Urinary bladder (tissue), 4 donors: ENCODE measurements around the gene ATP6V1D. TPM values are rescaled to one million over a fixed set of nuclear protein-coding genes. Genes with fewer than 3 reads are reported as not detected.
A peak's percentile ranks its signal among the peaks of the same experiment; 100 is the strongest.
"Not testable (repeated sequence)": the region's sequence is repeated elsewhere in the genome, so short reads cannot be mapped to it uniquely, and the experiment has no call there.

Experiments used
- DNase-seq: peaks from one replicate; pipeline ENCODE4 v3.0.0-alpha.2; 2015; ENCODE audit errors: extremely low spot score
- H3K27ac ChIP-seq: one replicate; pipeline ENCODE4 v1.5.1; 2013; ENCODE audit warnings: low read depth, mild to moderate bottlenecking, moderate library complexity
- H3K36me3 ChIP-seq: one replicate; pipeline ENCODE4 v1.6.1; 2013; ENCODE audit warnings: mild to moderate bottlenecking, moderate library complexity; ENCODE audit not compliant: insufficient read depth
- H3K4me1 ChIP-seq: one replicate; pipeline ENCODE4 v1.6.1; 2013; ENCODE audit warnings: mild to moderate bottlenecking, moderate library complexity; ENCODE audit not compliant: insufficient read depth
- H3K4me3 ChIP-seq: one replicate; pipeline ENCODE4 v1.5.1; 2013; ENCODE audit warnings: low read depth, low read length
- WGBS: extraction: QIAGEN DNeasy Blood & Tissue Kit; methylation state at CpG from one replicate; pipeline ENCODE4 v1.1.7; 2013; 5-methylcytosine and 5-hydroxymethylcytosine counted together
- polyA plus RNA-seq: library from polyadenylated mRNA; stranded (reverse); fragments of 200-250 nt; gene quantifications from one replicate; pipeline ENCODE4 v1.2.3, GENCODE V29; 2013
- total RNA-seq: library from RNA; depleted of rRNA; stranded (reverse); fragments of >200 nt; gene quantifications from one replicate; pipeline ENCODE4 v1.2.3, GENCODE V29; 2014
- donor health status: healthy with polysubstance abuse.
- donor health status: healthy.

Gene ATP6V1D
- total RNA-seq = 112 TPM
- 52.8 TPM for polyA plus RNA-seq

GRCh38 chr14:67359775-67360469, at the start of gene ATP6V1D, which contains the start of gene EIF2S1:
Gene ATP6V1D, minus strand, starts transcription at chr14:67359804. Its CDS starts 106 bp downstream, at chr14:67359698.
Gene EIF2S1, plus strand, starts transcription at chr14:67360328. Its CDS starts 4,440 bp downstream, at chr14:67364768.
- peak within 1 kb of the TSS; percentile 87 for H3K27ac ChIP-seq
- H3K4me3 ChIP-seq = peak within 1 kb of the TSS; percentile 72
- peaks cover 6% of the 10 kb centered on the region for H3K4me1 ChIP-seq
- DNase-seq = peak; percentile 99
- under 1% methylated on average over 47 of the region's 47 CpGs for WGBS
- H3K36me3 ChIP-seq = no peaks in the 10 kb centered on the region

- 85% methylated on average over 7 of the region's 7 CpGs for WGBS
- H3K36me3 ChIP-seq, H3K4me3 ChIP-seq, H3K4me1 ChIP-seq, H3K27ac ChIP-seq, DNase-seq: not testable (repeated sequence)
Measured at GRCh38 chr14:67408122-67408801, 48.7 kb upstream of the ATP6V1D start.

- no peaks in the 10 kb centered on the region for H3K36me3 ChIP-seq
- 94% methylated on average over 5 of the region's 5 CpGs for WGBS
- no peak overlapping the region for H3K4me3 ChIP-seq
- H3K4me1 ChIP-seq = peaks cover 2% of the 10 kb centered on the region
- no peak for DNase-seq
- no peak overlapping the region for H3K27ac ChIP-seq
Measured at GRCh38 chr14:67405771-67406170, 46.2 kb upstream of the ATP6V1D start.

- no peaks in the 10 kb centered on the region for H3K36me3 ChIP-seq
- no peak for DNase-seq
- H3K4me1 ChIP-seq = no peaks in the 10 kb centered on the region
- 83% methylated on average over 4 of the region's 4 CpGs for WGBS
- H3K4me3 ChIP-seq = no peak overlapping the region
- H3K27ac ChIP-seq = no peak overlapping the region
Measured at GRCh38 chr14:67400434-67400833, 40.8 kb upstream of the ATP6V1D start.

GRCh38 chr14:67397536-67397935, 37.9 kb upstream of the ATP6V1D start:
- DNase-seq = no peak
- no peaks in the 10 kb centered on the region for H3K4me1 ChIP-seq
- WGBS = 96% methylated on average over 9 of the region's 9 CpGs
- no peak overlapping the region for H3K4me3 ChIP-seq
- no peak overlapping the region for H3K27ac ChIP-seq
- H3K36me3 ChIP-seq = no peaks in the 10 kb centered on the region

GRCh38 chr14:67396381-67396970, 36.9 kb upstream of the ATP6V1D start:
- Histone ChIP-seq H3K4me1 (no peaks in the 10 kb centered on the region), H3K27ac (no peak overlapping the region), H3K36me3 (no peaks in the 10 kb centered on the region), H3K4me3 (no peak overlapping the region)
- DNase-seq = no peak
- WGBS = 59% methylated on average over 2 of the region's 2 CpGs

- no peak overlapping the region for H3K4me3 ChIP-seq
- no peaks in the 10 kb centered on the region for H3K4me1 ChIP-seq
- DNase-seq = no peak
- H3K36me3 ChIP-seq = no peaks in the 10 kb centered on the region
- 89% methylated on average over 5 of the region's 5 CpGs for WGBS
- H3K27ac ChIP-seq = no peak overlapping the region
Measured at GRCh38 chr14:67395876-67396189, 36.2 kb upstream of the ATP6V1D start.

GRCh38 chr14:67395086-67395875, 35.7 kb upstream of the ATP6V1D start:
- 71% methylated on average over 16 of the region's 16 CpGs for WGBS
- Histone ChIP-seq H3K4me1 (no peaks in the 10 kb centered on the region), H3K4me3 (no peak overlapping the region), H3K27ac (no peak overlapping the region), H3K36me3 (no peaks in the 10 kb centered on the region)
- DNase-seq = no peak

GRCh38 chr14:67393689-67394088, 34.1 kb upstream of the ATP6V1D start:
- H3K4me1 ChIP-seq = no peaks in the 10 kb centered on the region
- H3K4me3 ChIP-seq = no peak overlapping the region
- whole genome bisulfite sequencing = 56% methylated on average over 6 of the region's 6 CpGs
- H3K36me3 ChIP-seq = no peaks in the 10 kb centered on the region
- no peak for DNase-seq
- H3K27ac ChIP-seq = no peak overlapping the region

GRCh38 chr14:67392800-67393199, 33.2 kb upstream of the ATP6V1D start:
- no peak overlapping the region for H3K27ac ChIP-seq
- 86% methylated on average over 9 of the region's 9 CpGs for WGBS
- no peak overlapping the region for H3K4me3 ChIP-seq
- H3K36me3 ChIP-seq = no peaks in the 10 kb centered on the region
- no peak for DNase-seq
- H3K4me1 ChIP-seq = no peaks in the 10 kb centered on the region

- H3K27ac ChIP-seq = no peak overlapping the region
- H3K36me3 ChIP-seq = no peaks in the 10 kb centered on the region
- 78% methylated on average over 3 of the region's 3 CpGs for WGBS
- no peak for DNase-seq
- no peak overlapping the region for H3K4me3 ChIP-seq
- H3K4me1 ChIP-seq = no peaks in the 10 kb centered on the region
Measured at GRCh38 chr14:67392123-67392522, 32.5 kb upstream of the ATP6V1D start.

GRCh38 chr14:67391268-67391667, 31.7 kb upstream of the ATP6V1D start:
- no peaks in the 10 kb centered on the region for H3K4me1 ChIP-seq
- no peak overlapping the region for H3K4me3 ChIP-seq
- H3K36me3 ChIP-seq = no peaks in the 10 kb centered on the region
- DNase-seq = no peak
- WGBS = 64% methylated on average over 6 of the region's 6 CpGs
- H3K27ac ChIP-seq = no peak overlapping the region

- no peak for DNase-seq
- Histone ChIP-seq H3K27ac (no peak overlapping the region), H3K4me3 (no peak overlapping the region), H3K4me1 (no peaks in the 10 kb centered on the region), H3K36me3 (no peaks in the 10 kb centered on the region)
- 73% methylated on average over 1 of the region's 1 CpG for WGBS
Measured at GRCh38 chr14:67389811-67390534, 30.4 kb upstream of the ATP6V1D start.
